ENCODE measurements around the gene PSTPIP2. TPM values are rescaled to one million over a fixed set of nuclear protein-coding genes. Genes with fewer than 3 reads are reported as not detected.

The PSTPIP2 gene
- total and polyA plus RNA-seq, 9 of the 15 experiments (the other 6 are each of a cell fraction or from before 2014, with no cell fraction given) = 14.0 to 45.7 (median 27.1) TPM

DNA sequence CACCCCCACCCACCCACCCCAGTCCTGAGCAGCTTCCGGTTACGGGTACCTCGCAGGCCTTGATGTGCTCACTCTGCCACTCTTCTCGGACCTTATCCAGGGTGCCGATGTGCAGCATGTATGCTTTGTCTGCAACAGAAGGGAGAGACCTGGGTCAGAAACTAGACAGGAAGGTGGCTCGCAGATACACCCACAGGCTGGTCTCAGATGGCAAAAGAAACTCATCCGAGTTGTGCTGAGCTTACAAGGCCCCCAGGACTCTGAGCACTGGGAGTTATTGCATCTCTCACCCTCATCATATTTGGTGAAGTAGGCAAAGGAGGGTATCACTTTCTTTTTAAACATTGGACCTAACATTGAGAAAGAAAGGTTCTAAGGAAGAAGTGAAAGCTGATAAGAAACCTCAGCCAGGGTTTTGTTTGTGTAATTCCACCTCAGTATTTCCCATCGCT, 74.3 kb downstream of the PSTPIP2 start:
- FAIRE-seq = peak; percentile 48
- Histone ChIP-seq H3K27ac (ENCODE audit: extremely low read depth, low read depth, low read length) (no peak overlapping the region), H3K9me1 (ENCODE audit: control insufficient read depth, insufficient read depth, low read length) (no peaks in the 10 kb centered on the region), H3K27me3 (ENCODE audit: control insufficient read depth in 2 of 2, insufficient read depth in 2 of 2, low read length in 2 of 2) (no peaks in the 10 kb centered on the region), H3K36me3 (ENCODE audit: control insufficient read depth, insufficient read depth, low read length) (peaks cover 23% of the 10 kb centered on the region; the same call in 2 of the 3 replicates), H3K4me1 (replicated peaks in 1 of 2; ENCODE audit: control insufficient read depth in 2 of 2, insufficient read depth in 2 of 2, low read length in 2 of 2) (peaks cover 4 to 21% of the 10 kb centered on the region in 2 experiments; a peak in 4 of 5 replicates), H3K4me2 (ENCODE audit: insufficient read depth, low read length) (no peak overlapping the region), H4K20me1 (replicated peaks; ENCODE audit: control insufficient read depth, insufficient read depth, low read length) (no peaks in the 10 kb centered on the region), H2AFZ (ENCODE audit: low read depth, low read length) (no peak overlapping the region), H3K4me3 (no peak overlapping the region), H3K9me3 (replicated peaks; ENCODE audit: control insufficient read depth, insufficient read depth, low read depth, low read length) (no peaks in the 10 kb centered on the region; the same call in 1 of the 2 replicates), H3K9ac (ENCODE audit: insufficient read depth in 1 of 2, low read depth in 2 of 2, low read length in 2 of 2) (no peak overlapping the region), H3K79me2 (ENCODE audit: control insufficient read depth, insufficient read depth, low read length) (no peaks in the 10 kb centered on the region)
- peak; percentile 45; the same call in 2 of the 3 replicates for ATAC-seq
- no peak for DNase-seq (ENCODE audit: extremely low read depth in 1 of 4, low spot score in 3 of 4)
- ChIA-PET POLR2A (interaction anchor here (1.5 kb wide), 1 partner anchor 12 kb away, joined by 4 read pairs; no protein-coding TSS in a partner anchor), CTCF (ENCODE audit: low intra/inter-chr PET ratio) (no interaction called here)
- in situ Hi-C loops (cut with MboI) (no loop called here), intact Hi-C loops (cut with micrococcal nuclease) (no loop called here)
- TF ChIP-seq ZNF354B (CRISPR knock-in tag; IDR thresholded peaks at IDR 0.05) (no peak), RBM22 (IDR thresholded peaks at IDR 0.05; ENCODE audit: low read depth, low read length, poor library complexity, severe bottlenecking) (no peak), ZFP1 (CRISPR knock-in tag; IDR thresholded peaks at IDR 0.05) (no peak), HMGN3 (IDR thresholded peaks at IDR 0.05; ENCODE audit: borderline replicate concordance, extremely low read depth, insufficient read length, low read depth, low read length) (no peak), EGR1 (conservative IDR thresholded peaks at IDR 0.05) (no peak)
- TF ChIP-seq, protein P1, sequence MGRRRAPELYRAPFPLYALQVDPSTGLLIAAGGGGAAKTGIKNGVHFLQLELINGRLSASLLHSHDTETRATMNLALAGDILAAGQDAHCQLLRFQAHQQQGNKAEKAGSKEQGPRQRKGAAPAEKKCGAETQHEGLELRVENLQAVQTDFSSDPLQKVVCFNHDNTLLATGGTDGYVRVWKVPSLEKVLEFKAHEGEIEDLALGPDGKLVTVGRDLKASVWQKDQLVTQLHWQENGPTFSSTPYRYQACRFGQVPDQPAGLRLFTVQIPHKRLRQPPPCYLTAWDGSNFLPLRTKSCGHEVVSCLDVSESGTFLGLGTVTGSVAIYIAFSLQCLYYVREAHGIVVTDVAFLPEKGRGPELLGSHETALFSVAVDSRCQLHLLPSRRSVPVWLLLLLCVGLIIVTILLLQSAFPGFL (CRISPR knock-in tag; IDR thresholded peaks at IDR 0.05) = no peak
- WGBS (ENCODE audit: insufficient coverage, low coverage, missing lambda C conversion rate) = 55% methylated on average over 4 of the region's 8 CpGs
- no TSS peak for BruUV-seq (replicated peaks)
